HG02763 (cell line): ENCODE data around the gene WWOX.
"Not testable (repeated sequence)": the region's sequence is repeated elsewhere in the genome, so short reads cannot be mapped to it uniquely, and the experiment has no call there.

Source experiments
- ATAC-seq: cut with Tn5 transposase; IDR thresholded peaks from one replicate; pipeline ENCODE4 v1.9.1; 2021; ENCODE audit warnings: mild to moderate bottlenecking, moderate library complexity; ENCODE audit not compliant: unreplicated experiment

WWOX gene

DNA sequence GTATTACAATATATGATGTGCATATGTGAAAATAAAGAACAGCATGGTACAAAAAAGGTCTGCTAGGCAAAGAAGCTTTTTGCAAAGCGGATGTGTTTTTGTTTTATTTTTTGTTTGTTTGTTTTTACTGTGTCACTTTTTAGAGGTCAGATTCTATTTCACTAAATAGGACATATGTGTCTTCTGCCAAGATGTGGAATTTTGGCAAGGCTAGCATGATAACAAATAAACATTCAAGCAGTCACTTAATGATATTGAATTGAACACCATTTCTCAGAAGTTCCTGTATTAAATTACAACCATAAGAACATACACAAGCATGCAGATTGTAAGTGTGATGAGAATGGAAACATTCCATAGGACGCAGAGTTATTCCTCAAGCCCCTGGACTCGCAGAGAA, 492.7 kb downstream of the WWOX start:
- ATAC-seq = no peak

DNA sequence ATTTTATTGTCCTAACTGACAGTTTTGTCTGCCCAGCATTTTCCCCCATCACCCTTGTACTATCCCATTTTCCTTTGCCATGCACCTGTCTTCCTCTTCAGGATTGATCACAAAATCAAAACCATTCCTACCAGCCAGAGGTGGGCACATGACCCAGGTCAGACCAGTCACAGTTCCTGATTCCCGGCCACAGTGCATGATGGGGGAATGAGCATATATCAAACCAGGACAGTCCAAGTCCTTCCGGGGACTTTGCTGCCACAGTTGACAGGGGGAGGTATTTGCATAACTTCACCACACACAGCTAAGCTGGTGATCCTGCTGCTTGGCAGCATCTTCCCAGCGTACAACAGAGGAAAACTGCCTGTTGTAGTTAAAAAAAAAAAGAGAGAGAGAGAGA, 493.9 kb downstream of the WWOX start:
- no peak for ATAC-seq

DNA sequence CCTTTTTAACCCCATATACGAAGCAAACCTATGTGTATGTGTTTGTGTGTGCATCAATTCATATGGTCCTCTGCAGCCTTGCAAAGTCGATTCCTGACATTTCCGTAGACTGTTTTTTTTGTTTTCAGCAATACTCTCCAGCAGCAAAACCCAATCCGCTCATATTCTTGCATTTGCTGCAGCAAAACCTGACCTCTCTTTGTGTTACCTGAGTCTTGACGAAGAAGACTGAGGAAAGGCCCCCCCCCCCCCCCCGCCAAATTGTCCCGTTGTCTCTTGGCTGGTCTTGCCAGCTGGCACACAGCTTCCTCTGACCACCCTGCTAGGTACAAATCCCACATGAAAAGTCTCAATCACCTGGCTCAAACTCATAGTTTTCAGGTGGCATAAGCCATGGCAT, 494.7 kb downstream of the WWOX start:
- no peak for ATAC-seq

DNA sequence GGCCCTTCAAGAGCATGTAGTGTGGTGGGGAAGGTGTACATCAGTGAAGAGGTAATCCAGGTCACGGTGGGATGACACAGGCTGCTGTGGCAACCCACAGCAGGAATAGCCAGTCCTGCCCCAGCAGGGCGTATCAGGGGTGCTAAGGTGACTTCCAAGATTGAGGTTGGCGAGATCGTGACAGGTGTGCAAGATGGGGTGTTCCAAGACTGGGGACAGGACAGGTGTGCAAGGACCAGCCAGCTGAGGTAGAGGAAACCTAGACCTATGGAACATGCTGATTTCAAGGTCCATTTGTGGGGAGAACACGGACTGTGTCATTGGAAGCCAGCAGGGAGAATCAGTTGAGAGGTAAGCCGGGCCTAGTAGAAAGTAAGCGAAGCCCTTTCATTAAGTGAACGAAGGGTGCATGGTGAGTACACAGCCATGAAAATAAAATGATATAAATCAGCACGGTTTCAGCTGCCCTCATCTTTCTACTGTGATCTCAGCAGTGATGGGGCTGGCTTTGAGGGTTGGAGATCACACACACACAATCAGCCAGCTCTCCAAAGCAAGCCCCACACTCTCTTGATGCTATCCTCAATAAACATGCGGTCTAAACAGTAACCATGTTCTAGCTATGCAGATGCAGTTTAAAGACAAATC, 497.0 kb downstream of the WWOX start:
- no peak for ATAC-seq

DNA sequence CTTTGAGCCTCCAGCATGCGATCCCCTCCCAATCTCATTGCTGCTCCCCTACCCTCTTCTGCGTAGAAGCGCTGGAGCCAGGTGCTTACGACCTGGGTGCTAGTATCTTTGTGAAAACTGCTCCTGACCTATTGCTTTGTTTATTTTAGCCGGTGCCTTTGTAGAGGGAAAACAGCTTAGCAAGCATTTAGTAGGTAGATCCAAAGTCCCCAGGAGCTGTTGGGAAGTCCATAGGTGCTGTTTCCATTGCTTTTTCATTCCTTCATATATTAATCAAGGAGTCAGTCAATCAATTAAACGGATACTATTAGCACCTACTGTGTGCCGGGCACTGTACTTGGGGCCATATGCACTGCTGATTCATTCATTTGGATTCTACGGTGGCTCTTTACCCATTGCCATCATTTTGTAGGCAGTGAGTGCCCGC, 497.6 kb downstream of the WWOX start:
- ATAC-seq = no peak

DNA sequence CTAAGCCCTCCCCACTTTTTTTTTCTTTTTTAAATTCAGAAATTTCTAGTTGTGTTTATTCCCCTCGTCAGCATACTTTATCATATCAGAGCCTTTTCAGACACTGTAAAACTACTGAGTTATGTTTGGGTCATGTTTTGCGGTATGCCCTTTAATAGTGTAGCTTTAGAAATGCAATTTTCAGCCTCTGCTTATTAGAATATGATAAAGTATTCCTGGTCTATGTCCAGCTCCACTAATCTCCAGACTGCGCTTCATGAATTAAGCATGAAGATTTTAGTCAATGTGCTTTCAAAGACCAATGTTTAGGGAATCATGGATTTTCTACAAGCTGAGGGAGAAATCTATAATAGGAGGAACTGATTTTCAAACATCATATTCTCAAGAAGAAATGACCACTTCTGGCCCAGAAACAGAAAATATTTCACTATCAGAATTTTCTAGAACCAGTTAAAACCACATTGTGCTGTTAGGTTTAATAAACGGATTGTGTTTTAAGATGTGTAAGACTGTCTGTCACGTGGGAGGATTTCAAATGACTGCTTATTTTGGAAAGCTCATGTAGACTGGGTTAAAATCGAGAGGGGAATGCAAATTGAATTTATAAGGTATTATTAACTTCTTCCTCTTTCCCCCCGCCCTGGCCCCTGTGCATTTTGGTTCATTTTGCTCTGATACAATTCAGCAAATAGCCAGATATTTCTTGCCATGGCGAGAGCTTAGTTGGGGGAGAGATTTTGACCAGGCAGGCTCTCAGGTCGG, 498.5 kb downstream of the WWOX start:
- no peak for ATAC-seq

DNA sequence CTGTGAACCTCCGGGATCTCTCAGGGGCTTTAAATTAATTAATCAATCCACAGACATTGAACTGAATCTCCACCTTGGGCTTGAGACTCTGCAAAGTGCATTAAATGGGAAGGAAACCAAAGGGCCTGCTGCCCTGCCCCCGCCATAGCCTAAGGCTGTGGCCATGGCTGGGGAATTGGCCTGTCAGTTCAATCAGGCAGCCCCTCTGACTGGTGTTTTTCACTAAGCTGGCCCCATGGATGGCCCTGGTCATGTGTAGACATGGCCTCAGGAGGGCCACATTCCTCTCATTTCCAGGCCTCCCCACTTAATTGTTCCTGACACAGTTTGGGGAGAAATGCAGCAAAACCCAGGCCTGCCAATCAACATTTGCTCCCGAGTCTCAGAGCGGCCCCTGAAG, 499.8 kb downstream of the WWOX start:
- ATAC-seq = no peak

DNA sequence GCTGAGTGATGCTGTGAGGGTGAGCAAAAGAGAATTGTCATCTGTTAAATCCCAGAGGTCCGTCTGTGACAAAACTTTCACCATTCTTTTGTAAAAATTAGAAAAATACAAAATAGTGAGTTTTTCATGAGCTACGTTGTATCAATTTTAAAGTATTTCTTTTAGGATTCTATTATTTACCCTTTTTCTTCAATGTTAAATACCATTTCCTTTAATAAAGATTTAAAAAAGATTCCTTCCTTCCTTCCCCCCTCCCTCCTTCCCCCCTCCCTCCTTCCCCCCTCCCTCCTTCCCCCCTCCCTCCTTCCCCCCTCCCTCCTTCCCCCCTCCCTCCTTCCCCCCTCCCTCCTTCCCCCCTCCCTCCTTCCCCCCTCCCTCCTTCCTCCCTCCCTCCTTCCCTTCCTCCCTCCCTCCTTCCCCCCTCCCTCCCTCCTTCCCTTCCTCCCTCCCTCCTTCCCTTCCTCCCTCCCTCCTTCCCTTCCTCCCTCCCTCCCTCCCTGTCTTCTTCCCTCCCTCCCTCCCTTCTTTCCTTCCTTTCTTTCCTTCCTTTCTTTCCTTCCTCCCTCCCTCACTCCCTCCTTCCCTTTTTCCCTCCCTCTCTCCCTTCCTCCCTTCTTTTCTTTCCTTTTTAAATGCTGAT, 505.1 kb downstream of the WWOX start:
- not testable (repeated sequence) for ATAC-seq

DNA sequence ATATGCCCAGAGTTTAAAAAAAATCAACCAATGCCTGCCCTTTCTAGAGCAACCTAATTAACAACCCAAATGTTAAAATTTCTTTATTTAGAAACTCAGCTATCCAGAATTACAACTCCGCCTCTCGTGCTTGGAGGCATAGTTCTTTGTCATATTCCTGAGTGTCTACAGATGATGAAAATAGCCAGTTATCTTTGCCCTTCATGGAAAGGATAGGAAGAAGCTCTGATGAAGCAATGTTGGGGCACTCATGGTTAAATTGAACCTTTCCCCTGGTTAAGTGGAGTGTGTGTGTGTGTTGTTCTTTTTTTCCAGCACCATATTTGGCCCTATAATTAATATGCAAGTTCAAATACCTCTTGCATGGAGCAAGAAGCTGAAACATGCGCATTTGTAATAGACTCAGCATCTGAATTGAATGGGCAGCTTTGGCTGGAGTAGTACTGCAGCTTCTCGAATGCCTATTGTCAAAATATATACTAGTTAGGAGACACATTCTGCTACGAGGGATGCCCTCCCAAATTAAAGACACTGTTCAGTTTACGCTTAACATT, 506.2 kb downstream of the WWOX start:
- no peak for ATAC-seq

DNA sequence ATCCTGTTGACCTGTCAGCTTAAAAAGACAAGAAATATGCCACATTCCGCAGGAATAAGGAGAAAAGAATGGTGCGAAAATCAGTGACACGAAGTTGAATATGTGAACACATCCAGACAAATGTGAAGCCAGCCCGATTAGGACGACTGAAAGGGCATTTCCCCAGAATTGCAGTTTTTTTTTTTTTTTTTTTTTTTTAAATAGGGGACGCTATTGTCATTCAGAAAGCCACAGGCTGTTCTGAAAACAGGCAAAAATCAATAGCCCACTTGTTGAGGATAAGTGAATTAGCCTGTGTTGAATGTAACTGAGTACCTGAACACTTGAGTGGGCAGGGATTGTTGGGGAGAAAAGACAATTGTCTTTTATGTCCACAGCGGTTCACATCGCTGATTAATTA, 507.1 kb downstream of the WWOX start:
- ATAC-seq = no peak

DNA sequence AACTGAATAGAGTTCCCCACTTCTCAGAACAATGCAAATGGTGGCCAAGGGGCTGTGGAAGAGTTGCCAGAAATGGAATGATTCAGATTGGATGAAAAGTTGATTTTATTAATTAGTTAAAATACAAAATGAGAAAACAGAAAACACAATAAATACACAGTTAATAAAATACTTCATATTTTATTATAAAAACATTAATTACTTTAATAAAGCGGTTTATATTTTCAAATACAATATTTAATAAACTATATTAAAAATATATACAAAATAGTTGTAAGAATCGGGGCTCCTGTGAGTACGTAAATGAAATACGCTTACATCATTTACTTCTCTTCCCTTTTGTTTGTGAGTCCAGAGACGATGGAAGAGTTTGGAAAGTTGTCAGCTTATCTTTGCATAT, 507.6 kb downstream of the WWOX start:
- no peak for ATAC-seq

DNA sequence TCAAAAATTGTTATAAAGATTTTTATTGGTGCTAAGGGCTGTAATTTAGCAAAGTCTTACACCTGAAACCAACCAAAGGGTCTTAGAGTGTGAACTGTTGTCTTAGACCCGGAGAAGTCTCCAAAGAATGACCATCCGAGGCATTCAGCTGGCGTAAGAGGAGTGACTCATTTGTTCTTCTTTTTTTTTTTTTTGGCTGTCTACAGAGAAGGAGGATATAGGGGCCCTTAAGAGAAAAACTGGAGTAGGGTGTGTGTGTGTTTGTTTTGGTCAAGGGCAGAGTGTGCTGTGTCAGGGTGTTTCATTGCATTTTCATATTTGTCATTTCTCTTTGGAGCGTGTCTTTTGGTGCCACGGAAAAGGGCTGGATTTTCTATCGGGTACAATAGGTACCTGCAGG, 508.0 kb downstream of the WWOX start:
- no peak for ATAC-seq

DNA sequence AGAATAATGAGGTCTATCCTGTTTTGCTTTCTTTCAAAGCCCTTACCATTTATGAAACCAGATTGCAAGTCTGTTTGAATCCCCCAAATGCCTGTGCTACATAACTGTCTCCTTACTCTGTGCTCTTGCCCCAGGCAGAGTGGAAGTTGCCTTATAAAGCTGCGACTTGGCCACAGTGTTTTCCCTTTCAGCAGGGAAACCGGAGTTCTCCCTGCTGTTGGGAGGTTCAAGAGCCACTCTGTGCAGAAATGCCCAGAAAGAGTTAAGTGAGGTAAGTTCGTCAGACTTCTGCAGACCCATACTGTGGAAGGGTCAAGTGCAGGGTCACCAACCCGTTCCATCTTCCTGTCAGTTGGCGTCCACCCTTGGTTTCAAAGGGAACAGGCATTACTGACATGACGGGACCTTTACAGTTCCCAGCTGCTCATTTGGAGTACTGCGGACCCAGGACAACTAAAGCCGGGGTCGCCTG, 508.9 kb downstream of the WWOX start:
- no peak for ATAC-seq

DNA sequence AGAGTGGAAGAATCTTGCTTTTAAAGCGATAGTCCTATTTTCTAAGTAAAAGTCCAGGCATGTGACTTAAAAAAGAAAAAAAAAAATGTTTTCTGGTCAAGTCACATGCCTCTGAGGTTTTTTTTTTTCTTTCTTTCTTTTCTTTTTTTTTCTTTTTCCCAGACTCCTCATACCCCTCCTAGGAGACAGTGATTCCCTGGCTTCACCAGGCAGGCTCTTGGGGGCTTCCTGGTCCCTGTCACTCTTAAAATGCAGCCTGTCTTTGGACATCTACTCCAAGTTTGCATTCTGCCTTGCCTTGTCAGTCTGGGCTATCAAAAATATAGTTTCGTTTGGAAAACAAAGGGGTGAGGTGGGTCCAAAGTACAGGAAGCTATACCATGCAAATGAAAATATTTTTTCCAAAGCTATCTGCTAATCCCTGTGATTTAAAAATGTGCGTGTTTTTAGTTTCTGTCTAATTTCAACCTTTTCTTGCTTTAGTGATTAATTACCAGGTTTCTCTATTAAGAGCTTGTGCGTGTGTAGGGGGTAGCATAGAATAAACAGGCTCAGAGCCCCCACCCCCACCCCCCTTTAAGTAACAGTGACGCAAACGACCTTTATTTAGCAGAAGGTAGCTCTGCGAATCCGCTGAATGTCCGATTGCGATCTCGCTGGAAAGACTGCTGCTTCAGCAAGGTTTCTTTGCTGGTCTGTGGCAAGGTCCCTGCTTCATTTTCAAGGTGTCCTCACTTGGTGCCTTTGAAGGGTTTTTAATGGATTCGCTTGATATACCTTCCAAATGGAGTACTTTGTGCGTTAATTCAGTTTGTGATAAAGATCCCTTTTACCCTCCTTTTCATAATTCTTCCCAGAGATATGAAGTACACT, 510.2 kb downstream of the WWOX start:
- ATAC-seq = no peak

DNA sequence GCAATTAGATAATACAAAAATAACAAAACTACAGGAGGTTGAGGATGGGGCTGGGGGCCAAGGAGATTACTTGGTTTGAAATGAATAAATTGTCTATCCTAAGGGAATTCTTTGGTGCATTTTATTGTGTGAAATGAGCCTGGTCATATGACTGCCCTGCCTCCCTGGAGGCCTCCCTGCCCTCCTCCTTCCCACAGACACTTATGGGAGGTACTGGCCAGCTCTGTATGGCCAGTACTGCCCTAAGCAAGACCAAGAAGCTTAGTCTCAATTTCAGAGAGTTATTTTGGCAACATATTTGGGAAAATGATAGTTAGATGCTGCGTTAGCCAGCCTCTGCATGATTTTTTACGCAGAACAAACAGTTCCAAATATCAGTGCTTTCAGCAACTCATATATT, 511.9 kb downstream of the WWOX start:
- no peak for ATAC-seq

DNA sequence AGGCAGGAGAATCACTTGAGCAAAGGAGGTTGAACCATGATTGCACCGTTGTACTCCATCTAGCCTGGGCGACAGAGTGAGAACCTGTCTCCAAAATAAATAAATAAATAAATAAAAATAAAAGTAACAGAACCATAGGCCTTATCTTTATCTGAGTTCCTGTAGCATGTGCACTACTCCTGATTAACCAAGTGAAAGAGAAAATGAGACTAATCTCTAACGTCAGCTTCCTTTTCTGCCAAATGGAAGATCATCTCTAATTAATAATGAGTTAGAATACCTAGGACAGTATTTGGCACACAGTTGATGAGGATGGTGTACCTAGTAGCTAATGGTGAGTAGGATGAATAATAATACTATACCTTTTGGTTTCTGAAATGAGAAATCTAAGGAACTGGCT, 520.4 kb downstream of the WWOX start:
- no peak for ATAC-seq

DNA sequence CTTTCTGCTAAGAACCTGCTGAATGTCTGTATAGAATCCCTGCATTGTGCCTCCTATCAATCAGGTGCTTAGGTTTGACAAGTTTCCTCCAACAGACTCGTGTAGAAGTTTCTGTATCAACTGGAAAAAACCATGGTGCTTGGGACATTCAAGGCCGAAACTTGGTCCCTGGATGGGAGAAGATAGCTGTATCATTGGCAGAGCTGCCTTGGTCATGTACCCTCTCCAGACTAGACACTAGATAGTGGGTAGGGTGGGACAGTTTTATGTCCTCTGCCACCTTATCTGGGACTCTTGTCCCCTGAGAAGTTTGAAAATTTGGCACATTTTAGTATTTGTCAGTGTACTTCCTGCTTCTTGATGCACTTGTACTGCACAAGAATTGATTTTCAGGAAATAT, 520.8 kb downstream of the WWOX start:
- ATAC-seq = no peak

DNA sequence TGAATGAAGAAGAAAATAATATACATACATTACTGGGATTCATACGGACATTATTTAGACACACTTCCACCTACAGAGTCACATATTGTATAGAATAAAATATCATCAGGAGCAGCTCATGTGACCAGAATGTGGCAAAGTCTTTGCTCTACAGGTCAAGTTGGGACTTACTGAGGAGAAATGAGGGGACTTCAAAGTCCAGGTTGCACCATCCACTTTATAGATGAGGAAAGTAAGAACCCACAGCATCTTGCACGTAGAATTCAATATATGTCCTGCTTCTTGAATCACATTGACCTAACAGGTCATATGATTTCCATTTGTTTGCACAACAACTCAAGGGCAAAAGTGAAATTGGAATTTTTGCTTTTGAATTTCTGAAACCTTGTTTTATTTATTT, 524.3 kb downstream of the WWOX start:
- ATAC-seq = no peak

DNA sequence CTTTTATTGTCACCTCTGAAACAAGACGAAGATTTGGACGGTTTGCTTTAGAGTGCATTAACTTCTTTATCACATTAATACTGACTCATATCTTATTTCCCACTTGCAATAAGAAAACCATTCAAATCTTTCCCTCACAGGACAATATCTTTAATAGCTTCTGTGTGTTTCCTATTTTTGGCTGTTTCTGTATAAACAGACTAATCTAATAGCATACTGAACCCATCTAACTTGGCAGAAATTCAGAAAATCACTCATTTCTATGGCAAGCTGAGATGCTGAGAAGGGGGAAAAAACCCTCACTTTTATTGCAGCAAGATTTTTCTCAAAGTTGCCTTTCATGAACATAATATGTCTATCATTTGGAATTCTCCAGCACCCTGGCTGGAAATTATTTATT, 524.9 kb downstream of the WWOX start:
- ATAC-seq = no peak

DNA sequence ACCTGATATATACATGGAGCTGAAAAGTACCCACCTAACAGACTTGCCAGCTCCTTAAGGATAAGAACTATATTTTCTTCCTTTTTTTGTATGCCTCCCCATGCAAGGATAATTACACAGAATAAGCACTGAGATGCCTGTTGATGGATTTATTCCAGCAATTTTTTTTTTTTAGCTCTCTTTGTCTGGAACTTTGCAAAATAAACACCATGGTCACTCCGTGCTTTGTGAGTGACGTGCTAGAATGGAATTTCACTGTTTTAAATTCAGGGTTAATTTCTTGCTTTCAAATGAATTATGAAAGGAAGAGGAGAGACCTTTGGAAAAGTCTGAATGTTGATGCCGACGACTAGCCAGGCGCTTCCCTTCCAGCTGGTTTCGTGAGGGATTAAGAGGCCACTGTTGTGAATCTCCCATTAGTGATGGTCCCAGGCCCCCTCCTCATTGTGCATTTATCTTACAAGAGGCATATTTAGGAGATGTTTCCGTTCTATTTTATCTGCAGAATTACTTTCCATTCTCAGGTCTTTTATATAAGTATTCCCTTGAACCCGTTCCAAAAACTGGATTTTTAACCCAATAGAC, 529.1 kb downstream of the WWOX start:
- no peak for ATAC-seq

DNA sequence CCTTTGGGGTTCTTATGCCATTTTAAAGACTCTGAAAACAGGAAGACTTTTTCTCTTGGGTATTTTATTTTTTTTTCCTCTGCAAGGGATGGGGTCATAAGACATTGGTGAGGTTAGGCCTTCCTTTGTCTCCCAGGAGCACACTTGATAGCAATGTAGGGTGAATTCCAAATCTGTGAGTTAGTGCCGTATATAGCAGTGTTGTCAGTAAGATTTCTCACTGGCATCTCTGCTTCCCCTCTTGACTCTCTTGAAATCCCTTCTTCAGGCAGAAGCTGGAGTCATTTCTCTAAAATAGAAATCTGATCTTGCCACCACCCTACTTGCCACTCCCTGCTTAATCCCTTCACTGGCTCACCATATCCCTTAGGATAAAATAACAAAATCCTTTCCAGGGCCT, 529.7 kb downstream of the WWOX start:
- ATAC-seq = no peak
